ENCODE data around the gene ALDH16A1. TPM values are rescaled to one million over a fixed set of nuclear protein-coding genes. Genes with fewer than 3 reads are reported as not detected.

The ALDH16A1 gene
- total and polyA plus RNA-seq, 2 of the 8 experiments (the other 6 are each of a cell fraction or from before 2014, with no cell fraction given), result 30.5 to 34.3 TPM

GRCh38 chr19:49432141-49433073 lies 20.6 kb upstream of the ALDH16A1 start:
- Histone ChIP-seq H2BK120ac (replicated peaks; ENCODE audit: low read depth, low read length) (no peak overlapping the region), H4K20me1 (replicated peaks in 1 of 2; ENCODE audit: control insufficient read depth in 1 of 2, insufficient read depth in 2 of 2, low read length in 2 of 2) (no peaks in the 10 kb centered on the region), H3K27ac (ENCODE audit: low read depth, low read length) (no peak overlapping the region), H4K8ac (ENCODE audit: extremely low read depth, insufficient read depth, low read length) (no peak overlapping the region; the same call in 1 of the 2 replicates), H3K14ac (ENCODE audit: insufficient read length) (no peak overlapping the region), H3K18ac (ENCODE audit: extremely low read depth, low read length) (peak overlapping the region; percentile 78), H3K23ac (ENCODE audit: insufficient read length) (no peak overlapping the region), H3K9ac (replicated peaks in 1 of 4; ENCODE audit: extremely low read depth in 1 of 4, low read depth in 3 of 4, low read length in 3 of 4) (no peak overlapping the region), H4K91ac (replicated peaks; ENCODE audit: insufficient read length, low read length) (peak overlapping the region; percentile 17), H3K56ac (replicated peaks; ENCODE audit: insufficient read length, low read depth, low read length) (no peak overlapping the region), H3K79me1 (ENCODE audit: low read depth, low read length) (no peaks in the 10 kb centered on the region), H2BK20ac (ENCODE audit: low read length) (no peak overlapping the region), H2AK5ac (ENCODE audit: low read depth, low read length) (no peak overlapping the region), H2AFZ (ENCODE audit: low read length) (no peak overlapping the region), H3K4ac (replicated peaks; ENCODE audit: insufficient read length, low read depth, low read length) (no peak overlapping the region), H3K4me3 (ENCODE audit: extremely low read depth in 1 of 4, insufficient read depth in 2 of 4, low read depth in 3 of 4, low read length in 4 of 4) (peak overlapping the region; percentile 32 to 63 (median 46)), H3K36me3 (ENCODE audit: control insufficient read depth in 2 of 4, insufficient read depth in 4 of 4, low read length in 3 of 4) (no peaks in the 10 kb centered on the region), H3K4me1 (replicated peaks in 1 of 4; ENCODE audit: control insufficient read depth in 3 of 4, insufficient read depth in 4 of 4, low read length in 3 of 4) (peaks cover 0 to 28% (median 23%) of the 10 kb centered on the region in 4 experiments; a peak in 6 of 7 replicates), H4K5ac (ENCODE audit: insufficient read length, low read depth, low read length) (no peak overlapping the region), H2BK15ac (ENCODE audit: low read length) (no peak overlapping the region; the same call in 1 of the 2 replicates), H3K23me2 (ENCODE audit: low read depth, low read length) (peaks cover 18% of the 10 kb centered on the region), H3K79me2 (ENCODE audit: control insufficient read depth in 1 of 2, insufficient read depth in 2 of 2, low read length in 2 of 2) (no peaks in the 10 kb centered on the region), H3K27me3 (replicated peaks in 1 of 4; ENCODE audit: control insufficient read depth in 3 of 4, extremely low read depth in 1 of 4, insufficient read depth in 3 of 4, low read length in 3 of 4) (peaks cover 11 to 35% (median 29%) of the 10 kb centered on the region in 4 experiments; a peak in 6 of 7 replicates), H3K4me2 (ENCODE audit: insufficient read depth in 1 of 2, low read depth in 2 of 2, low read length in 2 of 2) (peak overlapping the region; percentile 77 to 89), H2BK12ac (ENCODE audit: low read depth, low read length) (peak overlapping the region; percentile 80; the same call in 1 of the 2 replicates), H2BK5ac (ENCODE audit: low read depth, low read length) (no peak overlapping the region), H3K9me3 (ENCODE audit: insufficient read depth in 2 of 2, low read depth in 1 of 2, low read length in 1 of 2) (peaks cover 0 to 2% of the 10 kb centered on the region in 2 experiments; a peak in 1 of 4 replicates)
- DNase-seq (ENCODE audit: low read depth in 1 of 2, low spot score in 2 of 2), result peak in 1 of 2 experiments; percentile 78
- POLR2A ChIA-PET (ENCODE audit: partially characterized antibody), result interaction anchor here (0.9 to 2.2 kb wide), 3 partner anchors 9 to 43 kb away, joined by 3 to 6 read pairs (median 4); partner anchors contain the start of gene SLC17A7
- 21% methylated on average over 39 of the region's 63 CpGs; no CpG with 5 or more reads in 1 of the 2 experiments for WGBS, 2 experiments (ENCODE audit: extremely low coverage in 1 of 2, insufficient coverage in 1 of 2, insufficient read length in 1 of 2, insufficient replicate concordance in 2 of 2, low coverage in 1 of 2, low lambda C conversion rate in 2 of 2, missing lambda C conversion rate in 1 of 2)
- CTCF ChIA-PET (ENCODE audit: partially characterized antibody), result interaction anchor here (1.0 to 4.7 kb wide), 5 partner anchors 8 to 40 kb away, joined by 3 to 38 read pairs (median 5); partner anchors contain the start of genes GFY and PTH2
- no peak for FAIRE-seq
- TF ChIP-seq RNF2 (IDR thresholded peaks at IDR 0.05; ENCODE audit: borderline replicate concordance, low read depth, low read length, missing control alignments, poor library complexity, severe bottlenecking) (no peak), BACH1 (IDR thresholded peaks at IDR 0.05; ENCODE audit: low read length) (no peak), TEAD4 (IDR thresholded peaks at IDR 0.05; ENCODE audit: low read depth, low read length) (no peak), KDM4A (IDR thresholded peaks at IDR 0.05; ENCODE audit: low read depth, low read length, severe bottlenecking) (peak; percentile 88), TAF7 (optimal IDR thresholded peaks at IDR 0.05; ENCODE audit: borderline replicate concordance, low read depth, low read length) (peak; percentile 24), PHF8 (conservative IDR thresholded peaks at IDR 0.05; ENCODE audit: low read depth, low read length) (no peak), TAF1 (IDR thresholded peaks at IDR 0.05; ENCODE audit: low read depth, low read length) (0 out of 2 replicates have a peak, but pooled peaks have one; percentile 43)
- TF ChIP-seq, protein P1, sequence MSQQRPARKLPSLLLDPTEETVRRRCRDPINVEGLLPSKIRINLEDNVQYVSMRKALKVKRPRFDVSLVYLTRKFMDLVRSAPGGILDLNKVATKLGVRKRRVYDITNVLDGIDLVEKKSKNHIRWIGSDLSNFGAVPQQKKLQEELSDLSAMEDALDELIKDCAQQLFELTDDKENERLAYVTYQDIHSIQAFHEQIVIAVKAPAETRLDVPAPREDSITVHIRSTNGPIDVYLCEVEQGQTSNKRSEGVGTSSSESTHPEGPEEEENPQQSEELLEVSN (IDR thresholded peaks at IDR 0.05), result peak; percentile 69
- TF ChIP-seq, protein P2, sequence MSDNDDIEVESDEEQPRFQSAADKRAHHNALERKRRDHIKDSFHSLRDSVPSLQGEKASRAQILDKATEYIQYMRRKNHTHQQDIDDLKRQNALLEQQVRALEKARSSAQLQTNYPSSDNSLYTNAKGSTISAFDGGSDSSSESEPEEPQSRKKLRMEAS (IDR thresholded peaks at IDR 0.05), result peak; percentile 67

All from H1 (cell line).